Chondrocyte (in vitro differentiated cells): ENCODE results near the gene FSD1. TPM values are rescaled to one million over a fixed set of nuclear protein-coding genes. Genes with fewer than 3 reads are reported as not detected.

ENCODE experiments used
- DNase-seq: peaks from one replicate; pipeline ENCODE4 v3.0.0; 2021; ENCODE audit warnings: mixed read lengths, low spot score
- H3K27ac Mint-ChIP-seq: one replicate; pipeline ENCODE4 v1.8.0; 2021; ENCODE audit warnings: mild to moderate bottlenecking, moderate library complexity, mixed read lengths; ENCODE audit not compliant: unreplicated experiment
- H3K27me3 Mint-ChIP-seq: 2 replicates; pipeline ENCODE4 v1.8.0; 2021; ENCODE audit warnings: low read depth, mixed read lengths
- H3K36me3 Mint-ChIP-seq: 2 replicates; pipeline ENCODE4 v1.8.0; 2021; ENCODE audit warnings: low read depth, mixed read lengths
- H3K4me1 Mint-ChIP-seq: 2 replicates; pipeline ENCODE4 v1.8.0; 2021; ENCODE audit warnings: low read depth, mild to moderate bottlenecking, mixed read lengths
- H3K4me3 Mint-ChIP-seq: one replicate; pipeline ENCODE4 v1.8.0; 2021; ENCODE audit warnings: mild to moderate bottlenecking, moderate library complexity, mixed read lengths; ENCODE audit not compliant: unreplicated experiment
- H3K9me3 Mint-ChIP-seq: 2 replicates; pipeline ENCODE4 v1.8.0; 2021; ENCODE audit warnings: low read depth, mixed read lengths
- CTCF ChIP-seq: fragments of 200-600 bp; sonication (generic); IDR thresholded peaks from 2 replicates; pipeline ENCODE4 v1.5.0; 2021; ENCODE audit warnings: antibody characterized with exemption, mild to moderate bottlenecking, moderate library complexity
- total RNA-seq: library from RNA; stranded (reverse); gene quantifications from 3 replicates; pipeline ENCODE4 v1.2.1, GENCODE V29; 2021

Gene FSD1
- total RNA-seq, 1 donor from 2014 or later: 11.6 TPM

GRCh38 chr19:4357095-4357797 is 52.8 kb downstream of the FSD1 start:
- Mint-ChIP-seq H3K27me3 (no peaks in the 10 kb centered on the region), H3K9me3 (no peaks in the 10 kb centered on the region), H3K4me3 (no peak overlapping the region), H3K27ac (no peak overlapping the region), H3K36me3 (peaks cover 5% of the 10 kb centered on the region), H3K4me1 (peaks cover 7% of the 10 kb centered on the region)
- TF ChIP-seq CTCF: no peak
- DNase-seq: peak; percentile 86

GRCh38 chr19:4357921-4358326 is 53.5 kb downstream of the FSD1 start:
- Mint-ChIP-seq H3K9me3 (no peaks in the 10 kb centered on the region), H3K4me1 (peaks cover 7% of the 10 kb centered on the region), H3K27me3 (no peaks in the 10 kb centered on the region), H3K27ac (no peak overlapping the region), H3K4me3 (no peak overlapping the region), H3K36me3 (peaks cover 5% of the 10 kb centered on the region)
- DNase-seq: peak; percentile 76
- no peak for TF ChIP-seq CTCF

- Mint-ChIP-seq H3K27ac (peak overlapping the region; percentile 22), H3K4me3 (no peak overlapping the region), H3K27me3 (no peaks in the 10 kb centered on the region), H3K4me1 (peaks cover 7% of the 10 kb centered on the region), H3K9me3 (no peaks in the 10 kb centered on the region), H3K36me3 (peaks cover 5% of the 10 kb centered on the region)
- no peak for DNase-seq
- no peak for TF ChIP-seq CTCF
Observed at GRCh38 chr19:4358709-4359626, 54.6 kb downstream of the FSD1 start.

GRCh38 chr19:4359627-4360000 is 55.2 kb downstream of the FSD1 start:
- H3K4me1 Mint-ChIP-seq: peaks cover 7% of the 10 kb centered on the region
- H3K27ac Mint-ChIP-seq: peak overlapping the region; percentile 17
- no peaks in the 10 kb centered on the region for H3K27me3 Mint-ChIP-seq
- H3K36me3 Mint-ChIP-seq: peaks cover 5% of the 10 kb centered on the region
- H3K4me3 Mint-ChIP-seq: no peak overlapping the region
- H3K9me3 Mint-ChIP-seq: no peaks in the 10 kb centered on the region
- no peak for TF ChIP-seq CTCF
- DNase-seq: no peak

- no peak overlapping the region for H3K27ac Mint-ChIP-seq
- peaks cover 5% of the 10 kb centered on the region for H3K36me3 Mint-ChIP-seq
- H3K27me3 Mint-ChIP-seq: no peaks in the 10 kb centered on the region
- TF ChIP-seq CTCF: no peak
- no peak overlapping the region for H3K4me3 Mint-ChIP-seq
- no peaks in the 10 kb centered on the region for H3K9me3 Mint-ChIP-seq
- no peak for DNase-seq
- H3K4me1 Mint-ChIP-seq: peaks cover 7% of the 10 kb centered on the region
Observed at GRCh38 chr19:4360081-4360569, 55.7 kb downstream of the FSD1 start.
